PC-3 (cell line): ENCODE measurements around the gene BICRA. TPM values are rescaled to one million over a fixed set of nuclear protein-coding genes. Genes with fewer than 3 reads are reported as not detected.

ENCODE experiments used
- ATAC-seq: fragments of 200-7000 bp; cut with Tn5 transposase; 2 replicates; pipeline ENCODE4 v1.9.1; 2020; ENCODE audit warnings: mild to moderate bottlenecking, moderate library complexity
- BruUV-seq: library from RNA; stranded (reverse); fragments of 400-500 nt; replicated peaks from 2 replicates; lab custom pipeline; 2021; lab: Mats Ljungman, UMichigan
- CTCF ChIA-PET: fragments of 300-600 bp; sonication (Branson Sonifier 250); formaldehyde crosslinking; loops from one replicate; lab custom pipeline; 2022; ENCODE audit warnings: antibody characterized with exemption; lab: Charles Lee
- POLR2A ChIA-PET: fragments of 300-600 bp; sonication (Branson Sonifier 250); formaldehyde crosslinking; loops from one replicate; lab custom pipeline; 2022; ENCODE audit warnings: antibody characterized with exemption; ENCODE audit not compliant: unreplicated experiment; lab: Charles Lee
- DNase-seq: peaks from one replicate; pipeline ENCODE4 v3.0.0-alpha.2; 2015
- H2AFZ ChIP-seq: fragments of 300-600 bp; sonication (generic); 2 replicates; pipeline ENCODE4 v1.6.0; 2016; ENCODE audit warnings: antibody characterized with exemption, low read length
- H3F3A ChIP-seq: fragments of 300-600 bp; sonication (generic); one replicate; pipeline ENCODE4 v1.6.0; 2017; ENCODE audit warnings: antibody characterized with exemption, low read length, control low read depth, mild to moderate bottlenecking; ENCODE audit not compliant: unreplicated experiment
- H3K27ac ChIP-seq: fragments of 300-600 bp; sonication (generic); 2 replicates; pipeline ENCODE4 v1.5.1; 2016; ENCODE audit warnings: mild to moderate bottlenecking, low read length
- H3K27me3 ChIP-seq: fragments of 300-600 bp; sonication (generic); 2 replicates; pipeline ENCODE4 v1.6.1; 2016; ENCODE audit warnings: low read length, mixed read lengths
- H3K36me3 ChIP-seq: fragments of 300-600 bp; sonication (generic); 2 replicates; pipeline ENCODE4 v1.6.1; 2016; ENCODE audit warnings: low read depth, mixed run types, low read length, mixed read lengths
- H3K4me1 ChIP-seq: fragments of 300-600 bp; sonication (generic); 2 replicates; pipeline ENCODE4 v1.5.1; 2016; ENCODE audit warnings: low read length; ENCODE audit not compliant: insufficient read depth
- H3K4me2 ChIP-seq: fragments of 300-600 bp; sonication (generic); 2 replicates; pipeline ENCODE4 v1.6.0; 2016; ENCODE audit warnings: low read length
- H3K4me3 ChIP-seq: fragments of 300-600 bp; sonication (generic); 2 replicates; pipeline ENCODE4 v1.5.1; 2016; ENCODE audit warnings: mild to moderate bottlenecking, low read length, mixed read lengths
- H3K79me2 ChIP-seq: fragments of 300-600 bp; sonication (generic); 2 replicates; pipeline ENCODE4 v1.6.1; 2017; ENCODE audit warnings: low read length, mixed read lengths
- H3K9ac ChIP-seq: fragments of 300-600 bp; sonication (generic); 2 replicates; pipeline ENCODE4 v1.6.0; 2016; ENCODE audit warnings: mild to moderate bottlenecking, low read length
- H3K9me2 ChIP-seq: fragments of 300-600 bp; sonication (generic); replicated peaks from 2 replicates; pipeline ENCODE4 v1.6.1; 2016; ENCODE audit warnings: mixed run types, low read length, mixed read lengths
- H3K9me3 ChIP-seq: fragments of 300-600 bp; sonication (generic); 2 replicates; pipeline ENCODE4 v1.6.1; 2016; ENCODE audit warnings: low read length, mixed read lengths
- H4K20me1 ChIP-seq: fragments of 300-600 bp; sonication (generic); 2 replicates; pipeline ENCODE4 v1.6.1; 2016; ENCODE audit warnings: low read length, mixed read lengths
- CTCF ChIP-seq: fragments of 300-600 bp; sonication (generic); conservative IDR thresholded peaks from 2 replicates; pipeline ENCODE4 v1.5.1; 2017; ENCODE audit warnings: antibody characterized with exemption, low read depth, mild to moderate bottlenecking, low read length
- EZH2 ChIP-seq: fragments of 300-600 bp; sonication (generic); IDR thresholded peaks from one replicate; pipeline ENCODE4 v1.6.1; 2017; ENCODE audit warnings: antibody characterized with exemption, mild to moderate bottlenecking, low read length; ENCODE audit not compliant: unreplicated experiment
- EZH2phosphoT487 ChIP-seq: fragments of 300-600 bp; sonication (generic); IDR thresholded peaks from 2 replicates; pipeline ENCODE4 v1.6.1; 2018; ENCODE audit warnings: mild to moderate bottlenecking, antibody characterized with exemption, low read length, borderline replicate concordance
- intact Hi-C: fragments of 100-400 bp; cut with micrococcal nuclease; formaldehyde crosslinking; loops from 2 replicates; pipeline ENCODE4 v1.9.0; 2023
- total RNA-seq: library from RNA; depleted of rRNA; stranded (reverse); fragments of >200 nt; gene quantifications from 2 replicates; pipeline ENCODE4 v1.2.3, GENCODE V29; 2014

Gene BICRA
- total RNA-seq, 1 experiment from 2014 or later: 1.2 TPM

GRCh38 chr19:47702671-47703070, 93.7 kb downstream of the BICRA start:
- ChIA-PET CTCF (no interaction called here), POLR2A (no interaction called here)
- ATAC-seq: no peak
- H2AFZ ChIP-seq: no peak overlapping the region
- no peaks in the 10 kb centered on the region for H4K20me1 ChIP-seq
- no peaks in the 10 kb centered on the region for H3K36me3 ChIP-seq
- H3K79me2 ChIP-seq: no peaks in the 10 kb centered on the region
- DNase-seq: no peak
- H3K27me3 ChIP-seq: no peaks in the 10 kb centered on the region
- intact Hi-C loops: no loop called here
- no peaks in the 10 kb centered on the region for H3K9me2 ChIP-seq
- TF ChIP-seq CTCF (no peak), EZH2phosphoT487 (no peak), EZH2 (no peak)
- no peaks in the 10 kb centered on the region for H3F3A ChIP-seq
- H3K9ac ChIP-seq: no peak overlapping the region
- BruUV-seq: TSS peak; percentile 44
- H3K4me3 ChIP-seq: no peak overlapping the region
- H3K9me3 ChIP-seq: no peaks in the 10 kb centered on the region
- H3K27ac ChIP-seq: no peak overlapping the region
- 0 out of 2 replicates have a peak, but pooled peaks cover 3% of the 10 kb centered on the region for H3K4me1 ChIP-seq
- H3K4me2 ChIP-seq: no peak overlapping the region

GRCh38 chr19:47703301-47703700, 94.4 kb downstream of the BICRA start:
- no peak overlapping the region for H2AFZ ChIP-seq
- no peak overlapping the region for H3K4me2 ChIP-seq
- no peaks in the 10 kb centered on the region for H3K4me1 ChIP-seq
- H3K27ac ChIP-seq: no peak overlapping the region
- POLR2A ChIA-PET: no interaction called here
- H3K36me3 ChIP-seq: no peaks in the 10 kb centered on the region
- intact Hi-C loops: no loop called here
- H3K79me2 ChIP-seq: no peaks in the 10 kb centered on the region
- no peak overlapping the region for H3K9ac ChIP-seq
- ATAC-seq (no peak), DNase-seq (no peak)
- no peaks in the 10 kb centered on the region for H3F3A ChIP-seq
- H4K20me1 ChIP-seq: no peaks in the 10 kb centered on the region
- no peak for TF ChIP-seq CTCF
- TF ChIP-seq EZH2phosphoT487: no peak
- no peak for TF ChIP-seq EZH2
- H3K4me3 ChIP-seq: no peak overlapping the region
- no peaks in the 10 kb centered on the region for H3K9me3 ChIP-seq
- CTCF ChIA-PET: no interaction called here
- no peaks in the 10 kb centered on the region for H3K27me3 ChIP-seq
- H3K9me2 ChIP-seq: no peaks in the 10 kb centered on the region
- no TSS peak for BruUV-seq

GRCh38 chr19:47704024-47704423, 95.1 kb downstream of the BICRA start:
- Histone ChIP-seq H3K4me3 (no peak overlapping the region), H3K27me3 (no peaks in the 10 kb centered on the region), H3K36me3 (no peaks in the 10 kb centered on the region), H4K20me1 (no peaks in the 10 kb centered on the region), H3K79me2 (no peaks in the 10 kb centered on the region), H3K4me2 (no peak overlapping the region), H3K27ac (no peak overlapping the region), H3F3A (no peaks in the 10 kb centered on the region), H3K9me3 (no peaks in the 10 kb centered on the region), H3K9ac (no peak overlapping the region), H2AFZ (no peak overlapping the region), H3K9me2 (no peaks in the 10 kb centered on the region), H3K4me1 (no peaks in the 10 kb centered on the region)
- no peak for ATAC-seq
- DNase-seq: no peak
- POLR2A ChIA-PET: no interaction called here
- intact Hi-C loops: no loop called here
- CTCF ChIA-PET: no interaction called here
- no TSS peak for BruUV-seq
- no peak for TF ChIP-seq EZH2
- no peak for TF ChIP-seq EZH2phosphoT487
- TF ChIP-seq CTCF: no peak
